HG02798 (cell line): ENCODE measurements around the gene DUOX1.
"Not testable (repeated sequence)": the region's sequence is repeated elsewhere in the genome, so short reads cannot be mapped to it uniquely, and the experiment has no call there.

Experiments used
- ATAC-seq: cut with Tn5 transposase; IDR thresholded peaks from one replicate; pipeline ENCODE4 v1.9.1; 2021; ENCODE audit warnings: mild to moderate bottlenecking; ENCODE audit not compliant: unreplicated experiment, poor library complexity

DUOX1 gene

GRCh38 chr15:45104170-45104569 is 25.6 kb upstream of the DUOX1 start:
- ATAC-seq, result not testable (repeated sequence)

DNA sequence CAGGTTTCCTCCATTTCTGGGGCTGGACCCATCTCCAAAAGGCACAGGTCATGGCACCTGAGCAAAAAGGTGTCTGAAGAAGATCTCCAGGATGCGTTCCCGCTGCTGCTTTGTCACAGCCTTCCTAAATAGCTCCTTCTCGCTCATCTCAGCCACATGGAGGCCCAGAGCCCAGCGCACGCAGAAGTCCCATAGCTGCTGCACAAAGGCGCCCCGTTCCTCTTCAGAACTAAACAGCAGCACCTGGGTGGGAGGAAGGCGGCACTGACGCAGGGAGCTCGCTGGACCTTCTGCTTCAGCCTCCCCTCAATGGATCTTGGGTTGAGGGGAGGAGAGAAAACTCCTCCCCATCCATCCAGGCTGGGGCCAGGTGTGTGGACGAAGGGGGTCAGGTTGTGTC is 24.2 kb upstream of the DUOX1 start:
- ATAC-seq, result no peak

DNA sequence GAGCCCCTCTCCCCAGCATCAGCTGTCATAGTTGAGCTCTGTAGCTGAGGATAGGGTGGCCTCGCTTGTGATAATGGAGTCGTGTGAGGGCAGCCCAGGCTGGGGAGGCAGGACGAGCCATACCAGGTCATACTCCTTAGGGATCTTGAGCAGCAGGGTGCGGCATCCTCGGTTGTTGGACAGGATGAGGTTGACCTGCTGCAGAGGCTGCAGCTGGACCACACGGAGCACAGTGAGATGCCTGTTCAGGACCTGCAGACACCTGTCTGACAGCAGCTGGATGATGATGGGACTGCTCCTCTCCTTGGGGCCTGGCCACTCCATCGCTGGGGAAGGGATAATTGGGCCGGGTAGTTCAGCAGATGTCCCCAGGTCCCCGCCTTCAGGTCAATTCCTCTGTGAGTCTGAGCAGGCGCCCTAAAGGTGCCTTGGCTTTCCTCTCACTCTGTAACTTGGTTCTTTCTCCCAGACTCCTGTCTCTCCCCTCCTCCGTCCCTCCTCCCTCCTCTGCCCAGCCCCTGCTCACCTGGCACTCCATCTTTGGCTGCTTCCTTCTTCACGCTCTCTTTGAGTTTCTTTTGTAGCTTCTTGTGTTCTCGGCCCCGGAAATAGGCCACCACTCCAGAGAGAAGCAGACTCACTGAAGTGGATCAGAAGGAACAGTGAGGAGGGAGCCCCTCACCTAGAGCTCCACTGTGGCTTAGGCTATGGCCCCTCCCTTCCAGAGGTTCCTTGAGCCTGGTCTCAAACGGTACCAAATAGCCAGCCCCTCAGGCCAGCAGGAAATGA is 23.6 kb upstream of the DUOX1 start:
- no peak for ATAC-seq

GRCh38 chr15:45107941-45108630 is 21.7 kb upstream of the DUOX1 start:
- no peak for ATAC-seq

DNA sequence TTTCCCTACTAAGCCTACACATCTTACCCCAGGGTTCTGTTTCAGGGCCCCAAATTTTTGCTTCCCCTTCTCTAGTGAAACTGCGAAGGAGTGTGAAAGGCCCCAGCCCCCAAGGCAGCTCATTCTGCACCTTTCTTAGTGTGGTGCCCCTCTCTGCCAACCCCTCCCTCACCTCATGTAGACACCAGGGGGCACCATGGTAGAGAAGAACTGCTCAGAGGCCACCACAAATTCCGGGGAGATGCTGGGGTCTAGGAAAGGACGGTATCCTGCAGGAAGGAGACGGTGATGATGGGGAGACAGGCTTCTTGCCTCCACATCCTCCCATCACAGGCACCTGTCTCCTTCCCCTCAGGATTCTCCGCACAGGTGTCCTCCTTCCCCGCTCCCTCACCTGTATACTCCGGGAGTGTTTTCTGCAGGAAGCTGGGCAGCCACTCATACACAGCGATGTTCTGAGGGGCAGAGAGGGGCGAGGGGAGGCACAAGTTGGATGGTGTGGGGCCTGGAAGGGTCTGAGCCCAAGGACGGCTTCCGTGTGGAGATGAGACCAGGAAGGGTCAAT is 19.5 kb upstream of the DUOX1 start:
- no peak for ATAC-seq

DNA sequence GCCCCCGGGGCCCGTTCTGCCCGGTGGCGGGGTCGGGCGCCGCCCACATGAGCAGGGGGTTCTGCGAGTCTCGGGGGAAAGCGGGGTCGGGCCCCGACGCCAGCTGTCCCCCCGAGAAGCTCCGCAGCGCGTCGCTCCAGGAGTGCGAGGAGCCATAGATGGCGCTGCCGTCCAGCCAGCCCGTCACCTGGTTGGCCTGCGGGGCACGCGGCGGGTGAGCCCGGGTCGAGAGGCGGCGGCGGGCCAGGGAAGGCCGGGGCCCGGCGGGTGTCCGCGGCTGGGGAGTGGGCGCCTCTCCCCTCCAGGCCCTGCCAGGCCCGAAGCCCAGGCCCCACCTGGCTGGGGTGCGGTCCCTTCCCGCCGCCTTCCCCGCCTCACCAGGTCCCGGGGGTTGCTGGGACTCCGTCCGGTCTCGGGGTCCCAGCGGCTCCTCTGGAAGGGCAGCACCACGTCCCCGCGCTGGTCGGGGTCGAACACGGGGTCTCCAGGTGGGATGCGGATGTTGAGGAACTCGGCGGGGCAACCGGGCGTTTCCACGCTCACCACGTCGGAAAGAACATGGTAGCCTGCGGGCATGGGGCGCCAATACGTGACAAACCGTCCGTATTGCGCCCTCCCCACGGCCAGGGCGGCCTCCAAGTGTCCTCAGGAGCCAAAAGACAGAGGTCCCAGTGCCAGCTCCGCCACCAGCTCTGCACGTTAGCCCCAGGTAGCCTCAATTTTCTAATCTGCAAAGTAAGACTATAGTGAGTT is 18.2 kb upstream of the DUOX1 start:
- no peak for ATAC-seq

DNA sequence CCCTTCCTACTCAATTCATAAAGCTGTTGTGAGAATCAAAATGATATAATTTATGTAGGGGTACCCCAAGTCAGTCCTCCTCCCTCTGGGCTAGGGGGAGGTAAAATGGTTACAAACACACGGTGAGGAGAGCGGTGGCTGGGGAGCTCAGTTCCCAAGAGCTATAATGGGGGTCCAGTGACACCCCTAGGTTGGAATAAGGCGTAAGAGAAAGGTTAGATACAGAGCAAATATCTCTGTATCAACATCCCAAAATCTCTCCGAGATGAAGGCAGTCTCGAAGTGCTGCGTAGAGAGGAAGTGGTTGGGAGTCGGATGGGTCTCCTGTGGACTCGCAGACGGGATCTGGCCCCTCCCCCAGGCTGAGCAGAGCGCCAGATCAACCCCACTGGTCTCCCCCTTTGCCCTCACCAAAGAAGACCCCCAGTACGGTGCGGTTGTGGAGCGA is 17.6 kb upstream of the DUOX1 start:
- ATAC-seq, result no peak

DNA sequence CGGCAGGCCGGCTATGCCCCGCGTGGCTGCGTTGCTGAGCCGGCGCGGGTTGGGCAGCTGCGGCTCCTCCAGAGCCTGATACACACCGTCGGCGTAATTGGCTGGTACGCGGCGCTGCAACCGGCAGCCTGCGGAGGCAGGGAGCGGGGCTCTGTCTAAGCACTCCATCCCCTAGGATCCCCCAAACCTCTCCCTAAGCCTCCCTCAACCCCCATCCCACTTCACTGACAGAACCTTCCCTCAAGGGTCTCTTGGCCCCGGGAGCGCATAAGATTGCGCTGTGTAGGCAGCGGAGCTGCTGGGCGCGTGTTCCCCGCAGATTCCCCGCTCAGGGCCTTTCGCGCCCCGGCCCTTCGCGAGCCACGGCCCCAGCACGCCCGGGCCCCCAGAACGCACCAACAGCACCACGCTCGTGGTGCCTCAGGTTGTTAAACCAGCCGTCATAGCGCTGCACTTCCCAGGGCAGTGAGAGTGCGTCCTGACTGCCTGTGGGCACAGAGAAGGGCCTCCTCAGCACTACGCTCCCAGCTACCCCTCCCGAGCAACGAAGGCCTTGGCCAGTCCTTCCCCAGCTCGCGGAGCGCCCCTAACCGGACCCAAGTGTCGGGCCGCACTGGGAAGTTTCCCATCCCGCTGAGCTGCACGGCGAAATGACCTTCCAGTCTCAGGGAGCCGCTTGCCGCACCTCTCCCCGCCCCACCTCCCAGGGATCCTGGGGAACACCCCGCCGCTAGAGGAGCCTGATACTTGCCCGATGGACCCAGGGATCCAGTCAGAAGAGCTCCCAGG is 17.0 kb upstream of the DUOX1 start:
- no peak for ATAC-seq

GRCh38 chr15:45113380-45113990 is 16.3 kb upstream of the DUOX1 start:
- no peak for ATAC-seq

DNA sequence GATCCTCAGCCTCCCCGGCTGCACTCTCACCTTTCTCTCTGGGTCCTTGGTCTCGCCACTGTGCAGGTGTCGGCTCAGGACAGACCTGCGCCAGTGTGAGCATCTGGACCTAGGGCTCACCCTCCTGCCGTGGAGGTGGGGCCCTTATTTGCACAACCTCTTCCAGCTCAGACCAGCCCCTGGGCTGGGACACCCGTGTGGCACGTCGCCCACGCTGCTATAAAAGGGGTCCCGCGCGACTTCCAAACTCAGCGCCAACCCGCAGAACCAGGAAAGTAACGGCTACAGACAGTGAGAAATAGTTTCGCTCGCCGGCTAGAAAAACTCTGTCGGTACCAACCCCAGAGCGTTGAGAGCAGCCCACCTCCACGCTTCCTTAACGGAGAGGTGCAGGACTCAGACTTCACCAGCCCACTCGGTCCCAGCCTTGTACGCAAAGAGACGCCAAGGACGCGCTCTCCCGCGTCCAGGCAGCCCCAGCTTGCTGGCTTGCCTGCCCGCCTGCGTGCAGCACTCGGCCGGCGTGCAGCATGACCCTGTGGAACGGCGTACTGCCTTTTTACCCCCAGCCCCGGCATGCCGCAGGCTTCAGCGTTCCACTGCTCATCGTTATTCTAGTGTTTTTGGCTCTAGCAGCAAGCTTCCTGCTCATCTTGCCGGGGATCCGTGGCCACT is 15.6 kb upstream of the DUOX1 start, which contains the start of the genes DUOX2 and DUOXA2:
TSS of gene DUOX2 (minus strand) at position 97 of the 675 bp plus-strand sequence. CDS start 761 bp downstream, outside the sequence.
TSS of gene DUOXA2 (plus strand) at position 251 of the 675 bp plus-strand sequence. CDS start at position 531, 280 bp downstream.
- no peak for ATAC-seq

GRCh38 chr15:45114751-45115085 is 15.1 kb upstream of the DUOX1 start:
- ATAC-seq, result no peak

- no peak for ATAC-seq
These were observed 14.4 kb upstream of the DUOX1 start for GRCh38 chr15:45115312-45115820.

DNA sequence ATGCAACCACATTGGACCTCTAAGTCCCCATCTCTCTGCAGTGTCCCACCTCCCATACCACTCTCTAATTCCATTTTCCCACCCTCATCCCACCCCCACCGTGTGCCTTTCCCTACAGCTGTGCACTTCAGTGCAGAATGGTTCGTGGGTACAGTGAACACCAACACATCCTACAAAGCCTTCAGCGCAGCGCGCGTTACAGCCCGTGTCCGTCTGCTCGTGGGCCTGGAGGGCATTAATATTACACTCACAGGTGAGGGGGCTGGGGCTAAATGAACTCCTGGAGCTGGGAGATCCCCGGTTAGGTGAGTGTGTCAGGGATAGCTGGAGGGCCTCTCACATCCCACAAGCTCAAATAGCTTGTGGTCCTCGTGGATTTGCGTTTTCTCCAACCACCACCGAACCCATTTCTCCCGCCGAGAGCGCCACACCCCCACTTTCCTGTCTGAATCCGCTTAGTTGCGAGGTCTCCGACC is 13.8 kb upstream of the DUOX1 start:
- no peak for ATAC-seq

DNA sequence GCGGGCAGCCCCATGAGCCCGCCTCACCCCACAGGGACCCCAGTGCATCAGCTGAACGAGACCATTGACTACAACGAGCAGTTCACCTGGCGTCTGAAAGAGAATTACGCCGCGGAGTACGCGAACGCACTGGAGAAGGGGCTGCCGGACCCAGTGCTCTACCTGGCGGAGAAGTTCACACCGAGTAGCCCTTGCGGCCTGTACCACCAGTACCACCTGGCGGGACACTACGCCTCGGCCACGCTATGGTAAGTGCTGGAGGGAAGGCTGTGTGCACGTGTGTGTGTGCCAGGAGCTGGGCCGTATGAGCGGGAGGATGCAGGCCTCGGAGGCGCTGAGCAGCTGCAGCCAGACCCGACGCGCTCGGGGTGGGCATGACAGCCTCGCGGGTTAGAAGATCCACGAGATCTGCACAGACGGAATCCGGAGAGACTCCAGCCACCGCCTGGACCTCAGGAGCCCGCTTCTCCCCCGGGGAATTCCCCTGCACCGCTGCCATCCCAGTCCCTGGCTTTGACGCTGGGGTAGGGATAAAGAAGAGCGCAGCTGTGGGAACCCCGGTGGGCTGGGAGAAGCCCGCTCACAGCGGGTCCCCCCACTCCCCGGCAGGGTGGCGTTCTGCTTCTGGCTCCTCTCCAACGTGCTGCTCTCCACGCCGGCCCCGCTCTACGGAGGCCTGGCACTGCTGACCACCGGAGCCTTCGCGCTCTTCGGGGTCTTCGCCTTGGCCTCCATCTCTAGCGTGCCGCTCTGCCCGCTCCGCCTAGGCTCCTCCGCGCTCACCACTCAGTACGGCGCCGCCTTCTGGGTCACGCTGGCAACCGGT is 13.1 kb upstream of the DUOX1 start:
- no peak for ATAC-seq

- no peak for ATAC-seq
These were observed 12.3 kb upstream of the DUOX1 start for GRCh38 chr15:45117308-45118130.

GRCh38 chr15:45118131-45118588 is 11.6 kb upstream of the DUOX1 start:
- ATAC-seq, result peak; percentile 89

DNA sequence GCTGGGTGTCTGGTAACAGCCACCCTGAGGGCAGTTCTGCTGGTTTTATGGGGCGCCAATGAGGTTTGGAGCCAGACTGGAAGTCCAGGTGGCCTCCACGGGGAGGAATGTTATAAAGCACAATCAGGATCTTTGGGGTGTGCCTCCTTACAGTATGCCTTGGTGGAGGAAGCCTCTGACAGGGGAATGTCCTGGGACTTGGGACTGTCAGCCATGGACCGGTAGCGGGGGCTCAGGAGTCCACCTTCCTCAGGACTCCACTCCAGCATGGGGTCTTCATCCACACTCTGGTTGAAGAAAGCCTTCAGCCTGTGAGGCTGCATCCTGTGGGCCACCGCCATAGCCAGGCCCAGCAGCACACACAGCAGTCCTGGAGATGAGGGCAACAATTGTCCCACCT is 10.8 kb upstream of the DUOX1 start:
- ATAC-seq, result no peak
